Astrocyte (in vitro differentiated cells and primary cell): Measurements from ENCODE around the gene LSM12. TPM values are rescaled to one million over a fixed set of nuclear protein-coding genes. Genes with fewer than 3 reads are reported as not detected.

Experiments used
- DNase-seq: peaks from one replicate; pipeline ENCODE4 v3.0.0-alpha.2; 2010; ENCODE audit warnings: low read depth
- FAIRE-seq: peaks from 2 replicates; lab custom pipeline; 2011; peaks lifted over from hg19 to GRCh38; lab: Jason Lieb, UNC
- H2AFZ ChIP-seq: 2 replicates; pipeline ENCODE4 v1.6.0; 2012; ENCODE audit warnings: low read depth, low read length, inconsistent platforms
- H3K27ac ChIP-seq: 2 replicates; pipeline ENCODE4 v1.5.1; 2011; ENCODE audit warnings: low read depth, low read length, inconsistent platforms
- H3K27me3 ChIP-seq: 2 replicates; pipeline ENCODE4 v1.6.0; 2011; ENCODE audit warnings: low read length, inconsistent platforms; ENCODE audit not compliant: insufficient read depth
- H3K36me3 ChIP-seq: 2 replicates; pipeline ENCODE4 v1.5.1; 2011; ENCODE audit warnings: low read length, inconsistent platforms; ENCODE audit not compliant: insufficient read depth
- H3K4me1 ChIP-seq: 2 replicates; pipeline ENCODE4 v1.5.1; 2011; ENCODE audit warnings: low read length, inconsistent platforms; ENCODE audit not compliant: insufficient read depth
- H3K4me2 ChIP-seq: 2 replicates; pipeline ENCODE4 v1.6.0; 2012; ENCODE audit warnings: low read length, inconsistent platforms
- H3K4me3 ChIP-seq: 2 replicates; pipeline ENCODE4 v1.5.1; 2011; ENCODE audit warnings: low read depth, mild to moderate bottlenecking, low read length, inconsistent platforms; ENCODE audit not compliant: insufficient read depth
- H3K79me2 ChIP-seq: 2 replicates; pipeline ENCODE4 v1.6.0; 2012; ENCODE audit warnings: mild to moderate bottlenecking, low read length, inconsistent platforms; ENCODE audit not compliant: insufficient read depth
- H3K9ac ChIP-seq: 2 replicates; pipeline ENCODE4 v1.6.0; 2012; ENCODE audit warnings: mild to moderate bottlenecking, low read length, inconsistent platforms
- H3K9me3 ChIP-seq: 2 replicates; pipeline ENCODE4 v1.5.1; 2012; ENCODE audit warnings: low read depth, mild to moderate bottlenecking, low read length, inconsistent platforms; ENCODE audit not compliant: insufficient read depth
- H4K20me1 ChIP-seq: 2 replicates; pipeline ENCODE4 v1.6.0; 2012; ENCODE audit warnings: low read length, inconsistent platforms; ENCODE audit not compliant: insufficient read depth
- H3K27ac Mint-ChIP-seq: one replicate; pipeline ENCODE4 v1.8.0; 2021; ENCODE audit warnings: mild to moderate bottlenecking, mixed read lengths; ENCODE audit not compliant: unreplicated experiment
- H3K27me3 Mint-ChIP-seq: one replicate; pipeline ENCODE4 v1.8.0; 2021; ENCODE audit warnings: low read depth, mixed read lengths; ENCODE audit not compliant: unreplicated experiment
- H3K36me3 Mint-ChIP-seq: one replicate; pipeline ENCODE4 v1.8.0; 2021; ENCODE audit warnings: low read depth, mixed read lengths; ENCODE audit not compliant: unreplicated experiment
- H3K4me1 Mint-ChIP-seq: one replicate; pipeline ENCODE4 v1.8.0; 2021; ENCODE audit warnings: low read depth, mixed read lengths; ENCODE audit not compliant: unreplicated experiment
- H3K4me3 Mint-ChIP-seq: one replicate; pipeline ENCODE4 v1.8.0; 2021; ENCODE audit warnings: mild to moderate bottlenecking, moderate library complexity, mixed read lengths; ENCODE audit not compliant: unreplicated experiment
- H3K9me3 Mint-ChIP-seq: one replicate; pipeline ENCODE4 v1.8.0; 2021; ENCODE audit warnings: mild to moderate bottlenecking, mixed read lengths; ENCODE audit not compliant: unreplicated experiment
- EZH2 ChIP-seq: IDR thresholded peaks from 2 replicates; pipeline ENCODE4 v1.6.1; 2012; ENCODE audit warnings: mild to moderate bottlenecking, low read length, inconsistent platforms; ENCODE audit not compliant: insufficient read depth
- total RNA-seq: library from RNA; stranded (reverse); gene quantifications from 2 replicates; pipeline ENCODE4 v1.2.1, GENCODE V29; 2021
- TF ChIP-seq, protein P1 (sequence below): IDR thresholded peaks from 2 replicates; pipeline ENCODE4 v1.5.1; 2011; ENCODE audit warnings: low read depth, mild to moderate bottlenecking, inconsistent platforms, low read length, moderate library complexity; ENCODE audit not compliant: insufficient read depth

The LSM12 gene
- total RNA-seq, 1 donor from 2014 or later, result 90.5 TPM

- FAIRE-seq (no peak), DNase-seq (peak; percentile 58)
- H3K27ac Mint-ChIP-seq, result peak overlapping the region; percentile 98
- H3K4me1 ChIP-seq, result peaks cover 27% of the 10 kb centered on the region
- H3K27me3 ChIP-seq, result no peaks in the 10 kb centered on the region
- H3K36me3 ChIP-seq, result no peaks in the 10 kb centered on the region
- no peaks in the 10 kb centered on the region for H3K27me3 Mint-ChIP-seq
- no peak overlapping the region for H2AFZ ChIP-seq
- no peaks in the 10 kb centered on the region for H3K9me3 Mint-ChIP-seq
- no peak overlapping the region for H3K4me3 Mint-ChIP-seq
- no peak for TF ChIP-seq EZH2
- TF ChIP-seq, protein P1, sequence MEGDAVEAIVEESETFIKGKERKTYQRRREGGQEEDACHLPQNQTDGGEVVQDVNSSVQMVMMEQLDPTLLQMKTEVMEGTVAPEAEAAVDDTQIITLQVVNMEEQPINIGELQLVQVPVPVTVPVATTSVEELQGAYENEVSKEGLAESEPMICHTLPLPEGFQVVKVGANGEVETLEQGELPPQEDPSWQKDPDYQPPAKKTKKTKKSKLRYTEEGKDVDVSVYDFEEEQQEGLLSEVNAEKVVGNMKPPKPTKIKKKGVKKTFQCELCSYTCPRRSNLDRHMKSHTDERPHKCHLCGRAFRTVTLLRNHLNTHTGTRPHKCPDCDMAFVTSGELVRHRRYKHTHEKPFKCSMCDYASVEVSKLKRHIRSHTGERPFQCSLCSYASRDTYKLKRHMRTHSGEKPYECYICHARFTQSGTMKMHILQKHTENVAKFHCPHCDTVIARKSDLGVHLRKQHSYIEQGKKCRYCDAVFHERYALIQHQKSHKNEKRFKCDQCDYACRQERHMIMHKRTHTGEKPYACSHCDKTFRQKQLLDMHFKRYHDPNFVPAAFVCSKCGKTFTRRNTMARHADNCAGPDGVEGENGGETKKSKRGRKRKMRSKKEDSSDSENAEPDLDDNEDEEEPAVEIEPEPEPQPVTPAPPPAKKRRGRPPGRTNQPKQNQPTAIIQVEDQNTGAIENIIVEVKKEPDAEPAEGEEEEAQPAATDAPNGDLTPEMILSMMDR, result no peak
- H4K20me1 ChIP-seq, result no peaks in the 10 kb centered on the region
- H3K27ac ChIP-seq, result peak overlapping the region; percentile 93
- no peak overlapping the region for H3K9ac ChIP-seq
- no peaks in the 10 kb centered on the region for H3K9me3 ChIP-seq
- peaks cover 23% of the 10 kb centered on the region for H3K4me1 Mint-ChIP-seq
- no peaks in the 10 kb centered on the region for H3K79me2 ChIP-seq
- H3K36me3 Mint-ChIP-seq, result no peaks in the 10 kb centered on the region
- no peak overlapping the region for H3K4me2 ChIP-seq
- H3K4me3 ChIP-seq, result no peak overlapping the region
These were observed 30.9 kb upstream of the LSM12 start for GRCh38 chr17:44097110-44097958.

DNA sequence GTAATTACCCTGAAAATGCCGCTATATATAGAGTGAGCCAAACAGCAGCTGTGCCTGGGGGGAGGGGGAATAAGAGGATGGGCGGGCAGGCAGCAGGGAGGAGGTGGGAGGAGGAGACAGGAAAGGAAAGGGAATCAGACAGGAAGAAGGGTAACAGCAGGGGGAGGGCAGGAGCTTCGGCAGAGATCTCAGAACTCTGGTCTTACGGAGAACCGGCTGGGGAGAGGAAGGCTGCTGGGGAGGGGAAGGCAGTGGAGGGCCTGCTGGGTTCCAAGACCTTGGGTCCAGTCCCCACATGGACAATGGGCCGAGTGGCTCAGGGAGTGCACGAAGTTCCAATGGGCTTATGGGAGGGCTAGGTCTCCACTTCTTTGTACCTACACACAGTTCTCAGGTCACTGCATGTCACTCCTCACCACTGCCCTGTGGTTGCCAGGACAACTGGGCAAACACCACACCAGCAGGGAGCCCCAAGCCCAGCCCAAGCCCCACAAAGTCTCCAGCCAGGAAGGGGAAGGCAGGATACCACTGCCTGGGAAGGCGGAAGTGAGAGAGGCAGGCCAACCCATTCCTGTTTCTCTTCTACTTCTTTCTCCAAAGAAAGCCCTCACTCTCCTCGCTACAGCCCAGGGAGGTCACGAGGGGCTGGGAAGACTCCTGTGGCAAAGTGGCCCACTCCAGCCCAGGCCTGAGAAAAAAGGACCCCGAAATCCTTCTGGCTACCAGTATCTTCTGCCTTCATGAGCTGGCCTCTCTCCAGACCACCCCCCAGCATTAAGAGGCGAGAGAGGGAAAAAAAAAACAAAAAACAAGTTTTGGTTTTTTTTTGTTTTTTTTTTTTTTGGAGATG, 29.4 kb upstream of the LSM12 start:
- no peaks in the 10 kb centered on the region for H3K9me3 ChIP-seq
- Mint-ChIP-seq H3K36me3 (peaks cover 2% of the 10 kb centered on the region), H3K27me3 (no peaks in the 10 kb centered on the region), H3K4me3 (peak overlapping the region; percentile 74), H3K27ac (peak overlapping the region; percentile 98), H3K4me1 (peaks cover 23% of the 10 kb centered on the region), H3K9me3 (no peaks in the 10 kb centered on the region)
- no peak for TF ChIP-seq EZH2
- TF ChIP-seq, protein P1, result no peak
- no peaks in the 10 kb centered on the region for H4K20me1 ChIP-seq
- H3K9ac ChIP-seq, result peak overlapping the region; percentile 75
- H3K4me2 ChIP-seq, result peak overlapping the region; percentile 79
- peak overlapping the region; percentile 30 for H3K4me3 ChIP-seq
- H2AFZ ChIP-seq, result peak overlapping the region; percentile 38
- DNase-seq (peak; percentile 86), FAIRE-seq (no peak)
- H3K27ac ChIP-seq, result peak overlapping the region; percentile 93
- H3K27me3 ChIP-seq, result no peaks in the 10 kb centered on the region
- peaks cover 20% of the 10 kb centered on the region for H3K4me1 ChIP-seq
- H3K36me3 ChIP-seq, result peaks cover 2% of the 10 kb centered on the region
- no peaks in the 10 kb centered on the region for H3K79me2 ChIP-seq
